CD4-positive, alpha-beta T cell (primary cell): ENCODE measurements around the gene BLACAT1. TPM values are rescaled to one million over a fixed set of nuclear protein-coding genes. Genes with fewer than 3 reads are reported as not detected.

ENCODE experiments used
- ATAC-seq: fragments of 200-7000 bp; cut with Tn5 transposase; one replicate; pipeline ENCODE4 v1.10.0; 2022; ENCODE audit warnings: mild to moderate bottlenecking; ENCODE audit not compliant: poor library complexity
- CTCF ChIA-PET: fragments of 350-600 bp; sonication (Branson Sonifier 250); formaldehyde crosslinking; loops from one replicate; lab custom pipeline; 2021; ENCODE audit warnings: antibody characterized with exemption, inconsistent platforms; lab: Charles Lee
- POLR2A ChIA-PET: fragments of 350-600 bp; sonication (Branson Sonifier 250); formaldehyde crosslinking; loops from one replicate; lab custom pipeline; 2021; ENCODE audit warnings: antibody characterized with exemption, inconsistent platforms; lab: Charles Lee
- DNase-seq, 14 experiments: peaks; one replicate each; pipeline ENCODE4 v3.0.0-alpha.2; 2013 to 2020; ENCODE audit warnings: mixed read lengths in 2 of 14
- H3K27ac ChIP-seq, 2 donors: one replicate each; pipeline versions ENCODE4 v1.5.1 to v1.7.0; 2013; ENCODE audit warnings: low read length in 2 of 2, low read depth in 1 of 2, mild to moderate bottlenecking in 1 of 2
- H3K27me3 ChIP-seq, 2 experiments: 1 replicate in 1 of 2; 2 replicates in 1 of 2; pipeline versions ENCODE4 v1.6.1 to v1.7.0; 2013; ENCODE audit warnings: low read length in 2 of 2, control low read depth in 1 of 2, mild to moderate bottlenecking in 1 of 2, moderate library complexity in 1 of 2; ENCODE audit not compliant: insufficient read depth in 2 of 2, control insufficient read depth in 1 of 2
- H3K36me3 ChIP-seq: one replicate; pipeline ENCODE4 v1.6.1; 2013; ENCODE audit warnings: low read length, control low read depth; ENCODE audit not compliant: insufficient read depth
- H3K4me1 ChIP-seq: one replicate; pipeline ENCODE4 v1.6.1; 2013; ENCODE audit warnings: low read length, control low read depth; ENCODE audit not compliant: insufficient read depth
- H3K4me3 ChIP-seq: one replicate; pipeline ENCODE4 v1.5.1; 2013; ENCODE audit warnings: mild to moderate bottlenecking, low read length, moderate library complexity
- H3K9me3 ChIP-seq, 2 experiments: 1 replicate in 1 of 2; 2 replicates in 1 of 2; pipeline versions ENCODE4 v1.6.1 to v1.7.0; 2013; ENCODE audit warnings: low read length in 2 of 2, mild to moderate bottlenecking in 2 of 2, control low read depth in 1 of 2, moderate library complexity in 1 of 2; ENCODE audit not compliant: control insufficient read depth in 1 of 2, insufficient read depth in 1 of 2
- H3K27ac Mint-ChIP-seq: one replicate; pipeline ENCODE4 v1.8.0; 2020; ENCODE audit warnings: mixed read lengths
- H3K27me3 Mint-ChIP-seq: one replicate; pipeline ENCODE4 v1.8.0; 2021; ENCODE audit warnings: mixed read lengths
- H3K36me3 Mint-ChIP-seq: one replicate; pipeline ENCODE4 v1.8.0; 2021; ENCODE audit warnings: low read depth, mixed read lengths
- H3K4me1 Mint-ChIP-seq: one replicate; pipeline ENCODE4 v1.8.0; 2021; ENCODE audit warnings: low read depth, mixed read lengths
- H3K4me3 Mint-ChIP-seq: one replicate; pipeline ENCODE4 v1.8.0; 2020; ENCODE audit warnings: mild to moderate bottlenecking, mixed read lengths
- H3K9me3 Mint-ChIP-seq: one replicate; pipeline ENCODE4 v1.8.0; 2020; ENCODE audit warnings: mixed read lengths
- intact Hi-C, 2 experiments: fragments of 100-400 bp; cut with DNase I in 1 of 2; cut with micrococcal nuclease in 1 of 2; formaldehyde crosslinking; loops; one replicate each; pipeline versions ENCODE4 v1.15.1 to v1.9.0; 2023 to 2025; cut with DNase I, micrococcal nuclease
- total RNA-seq, 174 experiments: library from RNA in 2 of 174; stranded (reverse) in 2 of 174; gene quantifications; one replicate each; pipeline ENCODE4 v1.2.3 and lab custom pipeline; 2021 to 2026
- TF ChIP-seq, protein P1 (sequence below): fragments of 200-600 bp; IDR thresholded peaks from one replicate; pipeline ENCODE4 v1.8.0; 2022; ENCODE audit warnings: antibody characterized with exemption, mild to moderate bottlenecking

BLACAT1 gene
- total RNA-seq, 2 experiments from 2014 or later, result not detected

GRCh38 chr1:205499789-205500188, 43.9 kb upstream of the BLACAT1 start:
- no peaks in the 10 kb centered on the region for H3K36me3 ChIP-seq
- H3K9me3 ChIP-seq, result no peaks in the 10 kb centered on the region
- Mint-ChIP-seq H3K9me3 (no peaks in the 10 kb centered on the region), H3K4me3 (no peak overlapping the region), H3K27me3 (peaks cover 15% of the 10 kb centered on the region), H3K27ac (no peak overlapping the region), H3K4me1 (peaks cover 6% of the 10 kb centered on the region), H3K36me3 (no peaks in the 10 kb centered on the region)
- ChIA-PET POLR2A (no interaction called here), CTCF (no interaction called here)
- H3K27ac ChIP-seq, result no peak overlapping the region
- no peak overlapping the region for H3K4me3 ChIP-seq
- intact Hi-C loops, result no loop called here
- TF ChIP-seq, protein P1, sequence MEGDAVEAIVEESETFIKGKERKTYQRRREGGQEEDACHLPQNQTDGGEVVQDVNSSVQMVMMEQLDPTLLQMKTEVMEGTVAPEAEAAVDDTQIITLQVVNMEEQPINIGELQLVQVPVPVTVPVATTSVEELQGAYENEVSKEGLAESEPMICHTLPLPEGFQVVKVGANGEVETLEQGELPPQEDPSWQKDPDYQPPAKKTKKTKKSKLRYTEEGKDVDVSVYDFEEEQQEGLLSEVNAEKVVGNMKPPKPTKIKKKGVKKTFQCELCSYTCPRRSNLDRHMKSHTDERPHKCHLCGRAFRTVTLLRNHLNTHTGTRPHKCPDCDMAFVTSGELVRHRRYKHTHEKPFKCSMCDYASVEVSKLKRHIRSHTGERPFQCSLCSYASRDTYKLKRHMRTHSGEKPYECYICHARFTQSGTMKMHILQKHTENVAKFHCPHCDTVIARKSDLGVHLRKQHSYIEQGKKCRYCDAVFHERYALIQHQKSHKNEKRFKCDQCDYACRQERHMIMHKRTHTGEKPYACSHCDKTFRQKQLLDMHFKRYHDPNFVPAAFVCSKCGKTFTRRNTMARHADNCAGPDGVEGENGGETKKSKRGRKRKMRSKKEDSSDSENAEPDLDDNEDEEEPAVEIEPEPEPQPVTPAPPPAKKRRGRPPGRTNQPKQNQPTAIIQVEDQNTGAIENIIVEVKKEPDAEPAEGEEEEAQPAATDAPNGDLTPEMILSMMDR, result no peak
- peaks cover 9% of the 10 kb centered on the region for H3K4me1 ChIP-seq
- peaks cover 0 to 6% of the 10 kb centered on the region in 2 experiments for H3K27me3 ChIP-seq
- ATAC-seq (no peak), DNase-seq (no peak)

DNA sequence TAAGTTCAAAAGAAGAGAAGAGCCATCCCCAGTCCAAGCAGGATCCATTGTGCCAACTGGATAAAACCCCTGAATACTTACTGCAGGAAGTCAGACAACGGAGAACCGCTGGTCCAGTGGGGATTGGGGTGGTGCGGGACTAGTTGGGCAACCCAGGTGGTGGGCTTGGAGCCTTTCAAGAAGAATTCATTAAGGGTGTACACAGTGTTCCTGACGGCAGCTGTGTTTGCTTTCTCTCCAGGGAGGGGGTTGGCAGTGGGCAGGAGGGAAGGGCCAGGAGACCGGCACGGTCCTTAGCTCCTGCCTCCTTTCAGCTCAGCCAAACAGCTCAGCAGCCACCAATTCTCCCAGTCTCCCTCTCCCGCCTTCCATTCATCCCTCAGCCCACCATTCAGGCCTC, 41.5 kb upstream of the BLACAT1 start:
- no peaks in the 10 kb centered on the region for H3K4me1 ChIP-seq
- DNase-seq (no peak), ATAC-seq (no peak)
- TF ChIP-seq, protein P1, result no peak
- no peak overlapping the region for H3K27ac ChIP-seq
- Mint-ChIP-seq H3K4me3 (no peak overlapping the region), H3K36me3 (no peaks in the 10 kb centered on the region), H3K4me1 (no peaks in the 10 kb centered on the region), H3K9me3 (no peaks in the 10 kb centered on the region), H3K27ac (no peak overlapping the region), H3K27me3 (peaks cover 33% of the 10 kb centered on the region)
- H3K4me3 ChIP-seq, result no peak overlapping the region
- ChIA-PET POLR2A (no interaction called here), CTCF (no interaction called here)
- H3K9me3 ChIP-seq, result no peaks in the 10 kb centered on the region
- intact Hi-C loops, result no loop called here
- H3K27me3 ChIP-seq, result peaks cover 11 to 15% of the 10 kb centered on the region in 2 experiments
- H3K36me3 ChIP-seq, result no peaks in the 10 kb centered on the region

- Histone ChIP-seq H3K4me1 (no peaks in the 10 kb centered on the region), H3K27ac (no peak overlapping the region), H3K9me3 (no peaks in the 10 kb centered on the region), H3K4me3 (no peak overlapping the region), H3K27me3 (peaks cover 18 to 22% of the 10 kb centered on the region in 2 experiments), H3K36me3 (no peaks in the 10 kb centered on the region)
- Mint-ChIP-seq H3K4me3 (no peak overlapping the region), H3K4me1 (no peaks in the 10 kb centered on the region), H3K9me3 (no peaks in the 10 kb centered on the region), H3K27ac (no peak overlapping the region), H3K27me3 (peaks cover 40% of the 10 kb centered on the region), H3K36me3 (no peaks in the 10 kb centered on the region)
- intact Hi-C loops, result no loop called here
- DNase-seq (no peak), ATAC-seq (no peak)
- CTCF ChIA-PET, result no interaction called here
- TF ChIP-seq, protein P1, result no peak
- POLR2A ChIA-PET, result no interaction called here
Measured at GRCh38 chr1:205496661-205497060, 40.8 kb upstream of the BLACAT1 start.
